Hepatocyte (in vitro differentiated cells): ENCODE measurements around the gene TNS3. TPM values are rescaled to one million over a fixed set of nuclear protein-coding genes. Genes with fewer than 3 reads are reported as not detected.

Source experiments
- DNase-seq: peaks from one replicate; pipeline ENCODE4 v3.0.0-alpha.2; 2016; ENCODE audit warnings: low spot score
- H2AFZ ChIP-seq: fragments of 200-600 bp; sonication (generic); 2 replicates; pipeline ENCODE4 v1.6.0; 2016; ENCODE audit warnings: antibody characterized with exemption, mild to moderate bottlenecking
- H3K27ac ChIP-seq: fragments of 200-600 bp; sonication (generic); 2 replicates; pipeline ENCODE4 v1.5.1; 2016; ENCODE audit warnings: mild to moderate bottlenecking
- H3K27me3 ChIP-seq: fragments of 200-600 bp; sonication (generic); 2 replicates; pipeline ENCODE4 v1.6.1; 2016
- H3K36me3 ChIP-seq: fragments of 200-600 bp; sonication (generic); replicated peaks from 2 replicates; pipeline ENCODE4 v1.5.1; 2016; ENCODE audit warnings: low read depth; ENCODE audit not compliant: insufficient read depth
- H3K4me1 ChIP-seq: fragments of 200-600 bp; sonication (generic); 2 replicates; pipeline ENCODE4 v1.5.1; 2016; ENCODE audit warnings: mild to moderate bottlenecking, moderate library complexity; ENCODE audit not compliant: insufficient read depth
- H3K4me2 ChIP-seq: fragments of 200-600 bp; sonication (generic); 2 replicates; pipeline ENCODE4 v1.6.0; 2016
- H3K4me3 ChIP-seq: fragments of 200-600 bp; sonication (generic); 2 replicates; pipeline ENCODE4 v1.5.1; 2016; ENCODE audit warnings: mild to moderate bottlenecking
- H3K79me2 ChIP-seq: fragments of 200-600 bp; sonication (generic); 2 replicates; pipeline ENCODE4 v1.6.0; 2017; ENCODE audit warnings: mild to moderate bottlenecking
- H3K9me2 ChIP-seq: fragments of 200-600 bp; sonication (generic); replicated peaks from 2 replicates; pipeline ENCODE4 v1.6.0; 2017; ENCODE audit warnings: mild to moderate bottlenecking; ENCODE audit not compliant: insufficient read depth
- H3K9me3 ChIP-seq: fragments of 200-600 bp; sonication (generic); 2 replicates; pipeline ENCODE4 v1.5.1; 2016; ENCODE audit warnings: low read depth, mild to moderate bottlenecking
- H4K20me1 ChIP-seq: fragments of 200-600 bp; sonication (generic); 2 replicates; pipeline ENCODE4 v1.6.0; 2016; ENCODE audit warnings: mild to moderate bottlenecking; ENCODE audit not compliant: insufficient read depth, poor library complexity, severe bottlenecking
- EZH2 ChIP-seq: fragments of 200-600 bp; sonication (generic); IDR thresholded peaks from 2 replicates; pipeline ENCODE4 v1.6.1; 2016; ENCODE audit warnings: antibody characterized with exemption, mild to moderate bottlenecking, borderline replicate concordance
- EZH2phosphoT487 ChIP-seq: fragments of 200-600 bp; sonication (generic); IDR thresholded peaks from one replicate; pipeline ENCODE4 v1.6.1; 2018; ENCODE audit warnings: antibody characterized with exemption, mild to moderate bottlenecking, low read depth, moderate library complexity; ENCODE audit not compliant: unreplicated experiment, severe bottlenecking
- WGBS: methylation state at CpG from one replicate; pipeline ENCODE4 v1.1.6; 2016; ENCODE audit warnings: low lambda C conversion rate; ENCODE audit errors: missing lambda C conversion rate; 5-methylcytosine and 5-hydroxymethylcytosine counted together
- polyA plus RNA-seq: library from polyadenylated mRNA; unstranded; fragments of >200 nt; fragmentation: Nextera tagmentation; extraction: Ambion mirVana; gene quantifications from 2 replicates; pipeline ENCODE4 v1.2.1, GENCODE V29; 2016
- total RNA-seq: library from RNA; depleted of rRNA; stranded (reverse); fragments of >200 nt; gene quantifications from 2 replicates; pipeline ENCODE4 v1.2.3, GENCODE V29; 2014
- TF ChIP-seq, protein P1 (sequence below): fragments of 200-600 bp; sonication (generic); IDR thresholded peaks from 2 replicates; pipeline ENCODE4 v1.5.1; 2016; ENCODE audit warnings: antibody characterized with exemption, mild to moderate bottlenecking; ENCODE audit not compliant: poor library complexity

Gene TNS3
- total and polyA plus RNA-seq, 2 experiments from 2014 or later, result 30.0 to 73.3 TPM

DNA sequence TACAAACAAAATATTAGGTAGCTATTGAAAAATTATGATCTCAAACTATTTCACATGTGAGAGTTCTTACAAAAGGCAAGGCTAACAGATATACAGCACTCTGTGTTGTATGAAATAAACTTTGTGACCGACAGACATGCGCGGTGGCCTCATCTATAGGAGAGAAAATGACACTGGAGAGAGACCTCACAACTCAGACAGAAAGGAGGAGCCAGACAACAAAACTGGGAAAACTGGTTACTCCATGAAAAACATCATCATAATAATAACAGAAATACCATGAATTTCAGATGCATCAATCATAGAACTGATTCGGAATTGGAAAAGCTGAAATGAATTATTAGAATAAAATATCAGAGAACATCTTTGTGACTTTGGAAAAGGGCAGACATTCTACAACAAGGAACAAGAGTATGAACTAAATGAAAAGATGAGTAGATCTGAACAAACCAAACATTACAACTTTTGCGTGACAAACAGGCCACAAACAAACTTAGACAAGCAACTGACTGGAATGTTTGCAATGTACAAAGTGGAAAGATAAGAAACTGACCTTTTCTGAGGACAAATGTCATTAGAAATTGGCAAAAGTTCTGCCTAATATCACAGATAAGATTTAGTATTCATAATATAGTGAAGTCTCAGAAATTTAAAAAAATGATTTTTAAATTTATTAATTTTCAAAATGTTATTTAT, 69.3 kb downstream of the TNS3 start:
- Histone ChIP-seq H3K4me1 (peaks cover 45% of the 10 kb centered on the region), H3K27ac (peak overlapping the region; percentile 82), H2AFZ (no peak overlapping the region), H3K4me3 (no peak overlapping the region), H4K20me1 (peaks cover 8% of the 10 kb centered on the region), H3K36me3 (no peaks in the 10 kb centered on the region), H3K27me3 (no peaks in the 10 kb centered on the region), H3K79me2 (peaks cover 92% of the 10 kb centered on the region), H3K4me2 (peak overlapping the region; percentile 42), H3K9me3 (no peaks in the 10 kb centered on the region), H3K9me2 (no peaks in the 10 kb centered on the region)
- TF ChIP-seq, protein P1, sequence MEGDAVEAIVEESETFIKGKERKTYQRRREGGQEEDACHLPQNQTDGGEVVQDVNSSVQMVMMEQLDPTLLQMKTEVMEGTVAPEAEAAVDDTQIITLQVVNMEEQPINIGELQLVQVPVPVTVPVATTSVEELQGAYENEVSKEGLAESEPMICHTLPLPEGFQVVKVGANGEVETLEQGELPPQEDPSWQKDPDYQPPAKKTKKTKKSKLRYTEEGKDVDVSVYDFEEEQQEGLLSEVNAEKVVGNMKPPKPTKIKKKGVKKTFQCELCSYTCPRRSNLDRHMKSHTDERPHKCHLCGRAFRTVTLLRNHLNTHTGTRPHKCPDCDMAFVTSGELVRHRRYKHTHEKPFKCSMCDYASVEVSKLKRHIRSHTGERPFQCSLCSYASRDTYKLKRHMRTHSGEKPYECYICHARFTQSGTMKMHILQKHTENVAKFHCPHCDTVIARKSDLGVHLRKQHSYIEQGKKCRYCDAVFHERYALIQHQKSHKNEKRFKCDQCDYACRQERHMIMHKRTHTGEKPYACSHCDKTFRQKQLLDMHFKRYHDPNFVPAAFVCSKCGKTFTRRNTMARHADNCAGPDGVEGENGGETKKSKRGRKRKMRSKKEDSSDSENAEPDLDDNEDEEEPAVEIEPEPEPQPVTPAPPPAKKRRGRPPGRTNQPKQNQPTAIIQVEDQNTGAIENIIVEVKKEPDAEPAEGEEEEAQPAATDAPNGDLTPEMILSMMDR, result no peak
- TF ChIP-seq EZH2phosphoT487 (no peak), EZH2 (no peak)
- 70% methylated on average over 5 of the region's 5 CpGs for WGBS
- no peak for DNase-seq

DNA sequence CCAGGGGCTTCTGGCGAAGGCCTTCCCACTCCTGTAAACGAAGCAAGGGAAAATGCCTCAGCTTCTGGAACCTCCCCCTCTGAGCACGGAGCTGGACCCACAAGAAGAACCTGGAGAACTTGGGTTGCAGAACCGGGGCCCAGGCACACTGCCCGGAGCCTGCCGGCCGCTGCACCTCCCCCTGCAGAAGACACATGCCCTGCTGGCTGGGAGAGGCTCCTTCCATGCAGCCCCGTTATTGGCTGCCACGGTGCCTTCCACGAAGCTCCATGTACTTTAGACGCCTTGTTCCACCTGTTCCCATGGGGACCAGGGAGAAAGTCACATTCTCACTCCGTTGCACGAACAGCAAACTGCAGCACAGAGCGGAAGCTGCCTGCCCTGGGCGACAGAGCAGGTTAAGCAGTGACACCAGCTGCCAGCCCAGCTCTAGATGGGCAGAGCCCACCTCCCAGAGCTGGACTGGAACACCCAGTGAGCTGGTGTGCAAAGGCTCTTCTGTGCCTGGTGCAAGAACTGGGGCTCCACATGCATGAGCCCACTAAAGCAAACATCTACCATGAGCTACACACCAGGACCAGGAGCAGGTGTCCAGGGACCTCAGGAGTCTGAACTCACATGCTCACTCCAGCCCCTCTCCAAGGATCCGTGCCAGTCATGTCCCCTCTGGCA, 70.1 kb downstream of the TNS3 start:
- Histone ChIP-seq H4K20me1 (peaks cover 10% of the 10 kb centered on the region), H3K27me3 (no peaks in the 10 kb centered on the region), H3K4me3 (no peak overlapping the region), H3K9me3 (no peaks in the 10 kb centered on the region), H3K4me1 (peaks cover 53% of the 10 kb centered on the region), H3K9me2 (no peaks in the 10 kb centered on the region), H3K79me2 (peaks cover 92% of the 10 kb centered on the region), H2AFZ (no peak overlapping the region), H3K36me3 (no peaks in the 10 kb centered on the region), H3K4me2 (no peak overlapping the region), H3K27ac (peak overlapping the region; percentile 82)
- TF ChIP-seq, protein P1, result no peak
- WGBS, result 88% methylated on average over 16 of the region's 16 CpGs
- DNase-seq, result no peak

DNA sequence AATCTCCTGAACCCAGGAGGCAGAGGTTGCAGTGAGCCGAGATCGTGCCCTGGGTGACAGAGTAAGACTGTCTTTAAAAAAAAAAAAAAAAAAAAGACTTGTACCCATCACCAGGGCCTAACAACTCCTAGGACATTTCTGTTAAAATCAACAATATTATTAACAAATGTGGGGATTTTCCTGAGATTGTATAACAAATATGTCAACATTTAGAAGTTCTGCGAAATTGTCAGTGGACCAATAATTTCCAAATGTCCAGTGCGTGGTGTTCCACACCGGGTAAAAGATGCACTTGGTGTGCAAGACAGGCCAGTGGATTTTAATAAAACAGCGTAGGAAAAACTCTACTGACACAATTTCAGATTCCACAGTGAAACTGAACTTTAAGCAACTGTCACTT, 71.1 kb downstream of the TNS3 start:
- TF ChIP-seq EZH2 (no peak), EZH2phosphoT487 (no peak)
- TF ChIP-seq, protein P1, result no peak
- H3K79me2 ChIP-seq, result peaks cover 92% of the 10 kb centered on the region
- H3K9me3 ChIP-seq, result no peaks in the 10 kb centered on the region
- H3K9me2 ChIP-seq, result no peaks in the 10 kb centered on the region
- no peak overlapping the region for H2AFZ ChIP-seq
- H3K27me3 ChIP-seq, result no peaks in the 10 kb centered on the region
- H3K4me1 ChIP-seq, result peaks cover 63% of the 10 kb centered on the region
- H3K36me3 ChIP-seq, result no peaks in the 10 kb centered on the region
- H3K4me2 ChIP-seq, result no peak overlapping the region
- H3K4me3 ChIP-seq, result no peak overlapping the region
- H4K20me1 ChIP-seq, result peaks cover 15% of the 10 kb centered on the region
- peak overlapping the region; percentile 7 for H3K27ac ChIP-seq
- no peak for DNase-seq
- WGBS, result 94% methylated on average over 6 of the region's 6 CpGs
